Measurements from ENCODE around the gene TSHZ3.

TSHZ3 gene

GRCh38 chr19:31313291-31314030, 35.8 kb downstream of the TSHZ3 start:
- TF ChIP-seq REST (IDR thresholded peaks at IDR 0.05; ENCODE audit: insufficient read depth in 1 of 2, low read depth in 2 of 2, low read length in 2 of 2) (no peak), FOXP2 (optimal IDR thresholded peaks at IDR 0.05; ENCODE audit: borderline replicate concordance, extremely low read depth, extremely low read length, insufficient read depth) (no peak), POLR2AphosphoS5 (IDR thresholded peaks at IDR 0.05; ENCODE audit: low read depth, low read length) (no peak), TAF1 (IDR thresholded peaks at IDR 0.05; ENCODE audit: borderline replicate concordance, insufficient read depth, low read length) (no peak), SIN3A (IDR thresholded peaks at IDR 0.05; ENCODE audit: borderline replicate concordance, insufficient read depth, low read length) (no peak)

- TF ChIP-seq POLR2AphosphoS5 (IDR thresholded peaks at IDR 0.05; ENCODE audit: low read depth, low read length) (no peak), REST (IDR thresholded peaks at IDR 0.05; ENCODE audit: insufficient read depth in 1 of 2, low read depth in 2 of 2, low read length in 2 of 2) (no peak), FOXP2 (optimal IDR thresholded peaks at IDR 0.05; ENCODE audit: borderline replicate concordance, extremely low read depth, extremely low read length, insufficient read depth) (no peak)
Observed at GRCh38 chr19:31312677-31313244, 36.5 kb downstream of the TSHZ3 start.

- no peak for TF ChIP-seq TAF1 (IDR thresholded peaks at IDR 0.05; ENCODE audit: borderline replicate concordance, insufficient read depth, low read length)
- TF ChIP-seq POLR2AphosphoS5 (IDR thresholded peaks at IDR 0.05; ENCODE audit: low read depth, low read length) = no peak
- TF ChIP-seq REST (IDR thresholded peaks at IDR 0.05; ENCODE audit: insufficient read depth in 1 of 2, low read depth in 2 of 2, low read length in 2 of 2) = no peak
- no peak for TF ChIP-seq FOXP2 (optimal IDR thresholded peaks at IDR 0.05; ENCODE audit: borderline replicate concordance, extremely low read depth, extremely low read length, insufficient read depth)
- TF ChIP-seq SIN3A (IDR thresholded peaks at IDR 0.05; ENCODE audit: borderline replicate concordance, insufficient read depth, low read length) = no peak
Observed at GRCh38 chr19:31312009-31312676, 37.1 kb downstream of the TSHZ3 start.

- TF ChIP-seq SIN3A (IDR thresholded peaks at IDR 0.05; ENCODE audit: borderline replicate concordance, insufficient read depth, low read length) (no peak), REST (IDR thresholded peaks at IDR 0.05; ENCODE audit: insufficient read depth in 1 of 2, low read depth in 2 of 2, low read length in 2 of 2) (no peak)
Observed at GRCh38 chr19:31310432-31311133, 38.7 kb downstream of the TSHZ3 start.

Measured in PFSK-1 (cell line).